Measurements from ENCODE around the gene ZFHX2.
"Not testable (repeated sequence)": the region's sequence is repeated elsewhere in the genome, so short reads cannot be mapped to it uniquely, and the experiment has no call there.

Gene ZFHX2

GRCh38 chr14:23544511-23545447 is 6.8 kb downstream of the ZFHX2 start:
- DNase-seq (ENCODE audit: insufficient read length, low spot score) (no peak), FAIRE-seq (no peak)

- no peak for DNase-seq (ENCODE audit: insufficient read length, low spot score)
- FAIRE-seq: no peak
These were observed 8.2 kb downstream of the ZFHX2 start for GRCh38 chr14:23543403-23543802.

- no peak for DNase-seq (ENCODE audit: insufficient read length, low spot score)
- no peak for FAIRE-seq
These were observed 9.3 kb downstream of the ZFHX2 start for GRCh38 chr14:23542261-23542660.

DNA sequence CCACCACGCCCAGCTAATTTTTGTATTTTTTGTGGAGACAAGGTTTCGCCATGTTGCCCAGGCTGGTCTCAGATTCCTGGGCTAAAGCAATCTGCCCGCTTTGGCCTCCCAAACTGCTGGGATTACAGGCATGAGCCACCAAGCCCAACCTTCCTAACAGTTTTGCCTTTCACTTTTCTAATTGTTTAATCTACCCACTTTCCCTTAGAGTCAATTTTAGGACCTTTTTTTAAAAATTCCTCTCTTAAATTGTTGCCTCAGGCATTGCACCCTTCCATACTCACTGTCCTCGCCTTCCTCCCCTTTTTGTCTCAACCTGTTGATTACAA is 11.5 kb downstream of the ZFHX2 start:
- no peak for FAIRE-seq
- no peak for DNase-seq (ENCODE audit: insufficient read length, low spot score)

DNA sequence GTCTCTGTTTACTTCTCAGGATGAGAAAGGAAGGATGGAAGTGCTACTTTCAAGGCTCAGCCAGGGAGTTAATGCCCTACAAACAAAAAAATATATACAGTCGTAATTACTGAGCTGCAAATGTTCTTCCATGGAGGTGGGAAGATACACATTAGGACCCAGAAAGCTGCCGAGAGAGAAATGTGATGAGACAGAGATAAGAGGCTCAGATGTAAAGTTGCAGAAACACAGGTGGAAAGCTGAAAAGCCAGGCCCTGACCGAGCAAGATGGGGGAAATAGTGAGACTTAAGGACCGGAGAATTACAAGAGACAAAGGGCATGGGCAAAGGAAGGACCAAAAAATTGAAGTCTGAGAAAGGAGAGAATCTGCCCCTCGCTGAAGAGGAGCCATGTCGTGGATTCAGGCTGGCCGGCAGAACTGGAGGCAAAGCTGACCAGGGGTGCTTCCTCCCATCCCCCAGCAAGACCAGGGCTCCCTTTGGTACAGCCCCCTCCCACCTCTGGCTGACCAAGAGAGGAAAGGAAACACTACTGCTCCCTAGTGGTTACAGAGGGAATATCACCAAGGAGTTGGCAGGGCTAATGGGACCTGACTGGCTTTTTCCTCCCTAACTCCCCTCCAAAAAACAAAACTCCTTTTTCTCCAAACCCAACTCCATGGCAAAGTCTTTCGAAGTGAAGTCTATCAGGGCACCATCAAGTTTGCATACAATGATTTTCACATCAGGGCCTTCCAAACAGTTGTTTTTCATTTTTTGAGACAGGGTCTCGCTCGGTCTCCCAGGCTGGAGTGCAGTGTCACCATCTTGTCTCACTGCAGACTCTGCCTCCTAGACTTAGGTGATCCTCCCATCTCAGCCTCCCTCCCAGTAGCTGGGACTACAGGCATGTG is 12.1 kb downstream of the ZFHX2 start:
- DNase-seq (ENCODE audit: insufficient read length, low spot score) (peak; percentile 53), FAIRE-seq (no peak)

- no peak for FAIRE-seq
These were observed 12.8 kb downstream of the ZFHX2 start for GRCh38 chr14:23538785-23539184.

GRCh38 chr14:23538050-23538718 is 13.4 kb downstream of the ZFHX2 start:
- DNase-seq (ENCODE audit: insufficient read length, low spot score) (no peak), FAIRE-seq (no peak)

More at GRCh38 chr14:23538785-23539184, 12.8 kb downstream of the ZFHX2 start:
- DNase-seq (ENCODE audit: insufficient read length, low spot score): no peak

DNA sequence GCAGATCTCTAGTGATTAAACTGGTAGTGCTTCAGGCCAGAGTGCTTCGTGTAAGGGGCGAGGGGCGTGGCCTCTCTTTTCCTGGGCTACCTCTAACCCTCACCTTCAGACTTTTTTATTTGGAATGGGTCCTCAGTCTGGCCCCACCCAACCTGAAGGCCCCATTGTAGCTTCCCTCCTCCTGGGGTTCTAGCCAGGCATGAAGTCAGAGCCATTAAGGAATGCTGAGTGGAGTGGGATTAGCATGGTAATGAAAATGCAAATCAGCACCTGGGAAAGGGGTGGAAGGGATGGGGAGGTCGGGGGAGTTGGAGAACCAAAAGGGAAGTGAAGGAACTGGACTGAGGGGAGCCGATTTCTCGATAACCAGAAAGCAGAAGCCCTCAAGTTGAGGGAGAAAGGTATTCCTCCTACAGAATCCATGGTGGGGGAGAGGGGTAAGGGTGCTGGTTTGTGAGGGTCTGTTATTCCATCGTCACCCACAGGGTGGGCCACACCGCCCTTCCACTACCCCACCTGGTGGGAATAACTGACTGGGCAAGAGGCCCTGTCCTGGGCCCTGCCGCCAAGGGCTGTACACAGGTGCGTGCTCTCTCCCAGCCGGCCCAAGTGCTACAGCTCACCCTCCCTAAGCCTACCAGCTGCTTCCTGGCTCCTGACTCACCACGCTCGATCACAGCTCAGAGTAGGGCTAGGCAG is 14.1 kb downstream of the ZFHX2 start:
- FAIRE-seq (no peak), DNase-seq (ENCODE audit: insufficient read length, low spot score) (no peak)

DNA sequence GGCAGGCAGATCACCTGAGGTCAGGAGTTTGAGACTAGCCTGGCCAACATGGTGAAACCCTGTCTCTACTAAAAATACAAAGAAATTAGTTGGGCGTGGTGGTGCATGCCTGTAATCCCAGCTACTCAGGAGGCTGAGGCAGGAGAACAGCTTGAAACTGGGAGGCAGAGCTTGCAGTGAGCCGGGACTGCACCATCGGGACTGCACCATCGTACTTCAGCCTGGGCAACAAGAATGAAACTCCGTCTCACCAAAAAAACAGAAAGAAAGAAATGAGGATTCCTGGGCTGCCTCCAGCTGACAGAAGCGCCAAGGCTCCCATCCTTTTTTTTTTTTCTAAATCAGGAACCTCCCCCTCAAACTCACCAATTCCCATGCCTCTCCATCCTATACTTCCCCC is 14.7 kb downstream of the ZFHX2 start:
- not testable (repeated sequence) for DNase-seq (ENCODE audit: insufficient read length, low spot score); FAIRE-seq

DNA sequence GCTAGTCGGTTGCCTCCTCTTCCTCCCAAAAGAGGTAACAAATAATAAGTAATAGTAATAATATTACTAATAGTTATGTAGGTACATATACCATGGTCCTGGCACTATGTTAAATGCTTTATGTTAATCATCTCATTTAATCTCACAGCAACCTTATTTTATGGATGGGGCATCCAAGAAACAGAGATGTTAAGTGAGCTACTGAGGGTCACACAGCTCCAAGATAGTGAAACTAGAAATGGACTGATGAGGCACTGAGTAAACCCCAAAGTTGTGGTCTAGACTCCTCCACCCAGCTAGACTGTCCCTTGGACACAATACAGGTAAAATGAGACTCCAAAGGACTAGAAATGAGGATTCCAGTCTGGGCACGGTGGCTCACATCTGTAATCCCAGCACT is 15.1 kb downstream of the ZFHX2 start:
- FAIRE-seq (no peak), DNase-seq (ENCODE audit: insufficient read length, low spot score) (no peak)

DNA sequence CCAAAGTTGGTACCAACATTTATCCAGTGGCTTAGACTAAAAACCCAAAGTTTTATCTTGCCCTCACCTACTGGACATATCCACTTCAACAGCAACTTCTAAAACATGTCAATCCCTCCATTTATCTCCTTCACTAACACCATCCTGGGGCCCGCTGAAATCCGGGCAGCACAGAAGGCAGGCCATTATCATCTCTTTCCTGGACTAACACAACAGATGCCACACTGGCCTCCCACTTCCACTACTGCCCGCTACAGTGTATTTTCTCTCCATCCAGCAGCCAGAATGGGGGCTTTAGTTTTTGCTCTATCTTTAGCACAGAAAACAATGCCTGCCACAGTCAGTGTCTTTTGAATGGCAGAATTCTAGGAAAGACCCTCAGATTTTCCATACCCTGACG is 15.6 kb downstream of the ZFHX2 start:
- no peak for FAIRE-seq
- DNase-seq (ENCODE audit: insufficient read length, low spot score): no peak

- no peak for FAIRE-seq
- DNase-seq (ENCODE audit: insufficient read length, low spot score): no peak
These were observed 17.7 kb downstream of the ZFHX2 start for GRCh38 chr14:23533652-23534435.

- FAIRE-seq (no peak), DNase-seq (ENCODE audit: insufficient read length, low spot score) (no peak)
These were observed 18.9 kb downstream of the ZFHX2 start for GRCh38 chr14:23532658-23533057.

DNA sequence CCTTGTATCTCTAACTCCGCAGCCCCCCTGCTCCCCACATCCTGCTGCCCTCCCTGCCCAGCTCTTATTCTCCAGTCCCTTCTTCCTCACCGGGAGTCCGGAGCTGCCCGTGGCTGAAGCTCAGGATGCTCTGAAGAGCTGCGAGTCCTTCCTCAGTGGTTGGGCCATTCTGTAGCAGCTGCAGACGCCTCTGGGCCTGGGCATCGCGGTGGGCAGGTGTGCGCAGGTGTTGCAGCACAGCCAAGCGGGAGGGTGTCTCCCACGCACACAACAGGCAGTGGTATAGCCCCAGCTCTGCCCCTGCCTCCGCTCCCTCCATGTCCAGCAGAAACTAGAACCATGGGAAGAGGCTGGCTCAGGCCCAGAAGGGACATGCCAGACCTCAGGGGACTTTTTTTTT is 20.2 kb downstream of the ZFHX2 start:
- DNase-seq (ENCODE audit: insufficient read length, low spot score): no peak
- FAIRE-seq: no peak

- DNase-seq (ENCODE audit: insufficient read length, low spot score) (no peak), FAIRE-seq (no peak)
These were observed 21.1 kb downstream of the ZFHX2 start for GRCh38 chr14:23530375-23531055.

GRCh38 chr14:23529016-23529415 is 22.5 kb downstream of the ZFHX2 start:
- DNase-seq (ENCODE audit: insufficient read length, low spot score) (no peak), FAIRE-seq (no peak)

- DNase-seq (ENCODE audit: insufficient read length, low spot score): no peak
These were observed 23.0 kb downstream of the ZFHX2 start for GRCh38 chr14:23528555-23528954.

GRCh38 chr14:23525611-23526010 is 26.0 kb downstream of the ZFHX2 start:
- DNase-seq (ENCODE audit: insufficient read length, low spot score) (no peak), FAIRE-seq (no peak)

More at GRCh38 chr14:23528555-23528954, 23.0 kb downstream of the ZFHX2 start:
- FAIRE-seq: no peak

- FAIRE-seq: no peak
These were observed 26.6 kb downstream of the ZFHX2 start for GRCh38 chr14:23524954-23525353.

More at GRCh38 chr14:23524954-23525353, 26.6 kb downstream of the ZFHX2 start:
- DNase-seq (ENCODE audit: insufficient read length, low spot score): no peak
